WI38 (cell line): Measurements from ENCODE around the gene DEXI.
"Not testable (repeated sequence)": the region's sequence is repeated elsewhere in the genome, so short reads cannot be mapped to it uniquely, and the experiment has no call there.

ENCODE experiments used
- H3K4me3 ChIP-seq: 2 replicates; pipeline ENCODE4 v1.5.1; 2011; ENCODE audit warnings: low read depth, mild to moderate bottlenecking, control low read depth, low read length
- CTCF ChIP-seq: IDR thresholded peaks from 2 replicates; pipeline ENCODE4 v1.5.1; 2012; ENCODE audit warnings: low read depth, mild to moderate bottlenecking, control low read depth, low read length

Gene DEXI

DNA sequence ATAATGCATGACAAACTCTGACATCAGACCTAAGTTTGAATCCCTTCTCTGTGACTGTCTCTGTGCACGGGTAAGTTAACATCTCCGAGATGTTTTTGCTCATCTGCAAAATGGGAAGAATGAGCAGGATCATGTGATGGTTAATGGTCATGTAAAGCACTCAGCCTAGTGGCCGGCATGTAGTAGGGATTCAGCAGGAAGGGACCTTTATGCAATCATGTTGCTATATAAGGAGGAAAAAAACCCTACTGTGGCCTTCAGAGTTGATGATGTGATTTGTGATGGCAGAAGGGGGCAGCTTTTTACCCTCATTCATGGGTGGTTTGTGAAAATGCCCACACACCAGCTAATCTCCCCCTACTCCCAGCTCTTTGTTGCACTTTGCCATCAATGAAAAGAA, 26.2 kb upstream of the DEXI start:
- no peak for TF ChIP-seq CTCF
- H3K4me3 ChIP-seq = no peak overlapping the region

DNA sequence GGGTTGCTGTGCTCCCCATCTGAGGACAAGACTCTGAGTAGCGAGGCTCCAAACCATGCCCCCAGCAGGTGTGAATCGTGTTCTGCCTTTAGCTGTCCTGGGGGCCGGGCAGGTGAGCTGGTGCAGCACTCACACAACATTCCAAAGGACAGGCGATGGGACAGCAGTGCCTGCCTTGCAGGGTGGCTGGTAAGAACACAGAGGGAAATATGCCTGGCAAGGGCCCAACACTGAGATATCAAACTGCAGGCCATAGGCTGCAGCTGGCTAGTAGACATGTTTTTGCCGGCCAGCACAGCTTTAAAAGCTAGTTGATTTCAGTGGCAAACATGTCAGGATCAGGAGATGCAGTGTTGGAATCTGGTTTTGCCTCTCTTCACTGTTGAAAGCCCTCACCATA, 25.7 kb upstream of the DEXI start:
- TF ChIP-seq CTCF = no peak

GRCh38 chr16:10966559-10966958, 24.3 kb upstream of the DEXI start:
- H3K4me3 ChIP-seq = not testable (repeated sequence)

More for the DNA sequence above, 25.7 kb upstream of the DEXI start:
- no peak overlapping the region for H3K4me3 ChIP-seq

DNA sequence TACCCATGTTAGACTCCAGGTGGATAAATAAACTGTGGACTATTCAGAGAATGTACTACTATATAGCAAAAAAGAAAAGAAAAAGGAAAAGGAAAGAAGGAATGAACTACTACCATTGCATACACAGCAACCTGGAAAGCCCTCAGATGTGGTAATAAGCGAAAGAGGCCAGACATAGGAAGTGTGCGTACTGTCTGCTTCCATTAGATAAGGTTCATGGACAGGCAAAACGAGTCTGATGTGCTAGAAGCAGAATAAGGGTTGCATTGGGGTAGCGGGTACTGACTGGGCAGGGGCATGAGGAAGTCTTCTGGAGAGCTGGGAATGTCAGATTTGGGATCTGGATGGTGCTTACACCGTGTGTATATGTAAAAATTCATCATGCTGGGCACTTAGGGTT, 23.9 kb upstream of the DEXI start:
- TF ChIP-seq CTCF = no peak
- H3K4me3 ChIP-seq = no peak overlapping the region

- TF ChIP-seq CTCF = no peak
- no peak overlapping the region for H3K4me3 ChIP-seq
Observed at GRCh38 chr16:10965440-10966061, 23.3 kb upstream of the DEXI start.

DNA sequence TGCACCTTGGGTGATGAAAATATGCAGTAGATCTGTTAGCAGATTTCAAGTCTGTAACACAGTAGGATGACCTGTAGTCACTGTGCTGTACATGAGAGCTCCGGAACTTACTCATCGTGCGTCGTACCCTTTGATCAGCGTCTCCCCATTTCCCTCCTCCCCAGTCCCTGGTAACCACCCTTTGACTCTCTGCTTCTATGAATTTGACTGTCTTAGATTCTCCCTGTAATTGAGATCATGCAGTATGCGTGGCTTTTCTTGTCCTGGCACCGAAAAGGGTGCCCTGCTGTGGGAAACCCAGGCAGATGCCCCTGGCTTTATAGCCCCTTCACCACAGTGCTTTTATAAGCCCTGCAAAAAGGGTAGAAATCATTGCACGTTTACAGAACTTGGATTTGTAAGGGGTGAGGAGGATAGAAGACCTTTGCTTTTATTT, 22.6 kb upstream of the DEXI start:
- no peak for TF ChIP-seq CTCF
- H3K4me3 ChIP-seq = no peak overlapping the region

DNA sequence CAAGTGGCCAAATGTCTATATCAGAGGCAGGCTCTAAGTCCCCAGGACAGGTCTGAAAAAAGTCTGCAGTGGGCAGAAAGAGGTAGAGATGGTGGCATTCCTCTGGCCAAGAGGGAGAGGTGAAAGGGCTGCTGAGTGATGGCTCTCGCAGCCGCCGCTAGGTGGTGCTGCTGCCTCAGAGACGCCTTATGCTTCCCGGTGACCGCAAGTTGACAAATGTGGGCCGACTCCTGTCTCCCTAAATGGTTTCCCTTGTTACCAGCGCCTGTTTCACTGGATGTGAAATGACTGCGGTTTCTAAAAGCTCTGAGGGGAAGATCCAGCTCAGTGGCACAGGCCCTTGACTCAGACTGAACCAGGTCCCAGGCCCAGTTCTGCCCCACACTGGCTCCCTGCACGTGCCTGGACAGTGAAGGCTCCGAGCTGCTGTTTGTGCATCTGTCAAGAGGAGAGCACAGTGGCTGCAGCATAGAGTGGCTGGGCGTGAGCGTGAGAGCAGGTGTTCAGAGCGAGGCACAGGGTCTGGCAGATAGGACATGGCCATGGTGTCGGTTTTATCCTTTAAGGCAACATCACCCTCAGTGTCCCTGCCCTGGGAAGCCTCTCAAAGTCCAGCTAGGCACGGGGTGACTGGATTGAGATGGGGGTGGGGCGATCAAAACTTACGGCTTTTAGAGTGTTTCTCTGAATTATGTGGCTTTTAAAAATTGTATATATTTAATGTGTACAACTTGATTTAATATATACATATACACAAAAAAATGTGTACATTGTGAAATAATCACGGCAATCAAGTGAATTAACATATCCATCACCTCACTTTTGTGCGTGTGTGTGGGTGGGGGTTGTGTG, 22.0 kb upstream of the DEXI start:
- H3K4me3 ChIP-seq = no peak overlapping the region
- peak; percentile 88 for TF ChIP-seq CTCF
